ENCODE measurements around the gene SDCBP2. TPM values are rescaled to one million over a fixed set of nuclear protein-coding genes. Genes with fewer than 3 reads are reported as not detected.

Gene SDCBP2
- total and polyA plus RNA-seq, 10 of the 15 experiments (the other 5 are each of a cell fraction or from before 2014, with no cell fraction given): 0.16 to 2.4 (median 1.1) TPM; not detected in 1

- FAIRE-seq: no peak
- Histone ChIP-seq H4K20me1 (ENCODE audit: control insufficient read depth, insufficient read depth) (no peaks in the 10 kb centered on the region), H3K4me3 (no peak overlapping the region), H3K9ac (ENCODE audit: control insufficient read depth, insufficient read depth, low read length) (no peak overlapping the region), H3K4me2 (ENCODE audit: control insufficient read depth, insufficient read depth) (no peak overlapping the region), H3K36me3 (ENCODE audit: control insufficient read depth in 2 of 2, insufficient read depth in 2 of 2, low read length in 1 of 2) (no peaks in the 10 kb centered on the region; a peak in 1 of 4 replicates), H3K27ac (ENCODE audit: control insufficient read depth, insufficient read depth) (no peak overlapping the region), H3K27me3 (replicated peaks in 1 of 2; ENCODE audit: control insufficient read depth in 2 of 2, insufficient read depth in 2 of 2, low read length in 1 of 2) (no peaks in the 10 kb centered on the region; a peak in 1 of 4 replicates), H2AFZ (ENCODE audit: control insufficient read depth, low read depth, low read length) (no peak overlapping the region), H3K79me2 (ENCODE audit: control insufficient read depth, insufficient read depth, low read length) (no peaks in the 10 kb centered on the region), H3K4me1 (ENCODE audit: control insufficient read depth, insufficient read depth, low read length) (no peaks in the 10 kb centered on the region), H3K9me3 (replicated peaks; ENCODE audit: control insufficient read depth, insufficient read depth, low read length) (no peaks in the 10 kb centered on the region; the same call in 2 of the 3 replicates)
- intact Hi-C loops (cut with micrococcal nuclease; ENCODE audit: unreplicated experiment) (no loop called here), in situ Hi-C loops (cut with MboI) (no loop called here)
- DNase-seq (ENCODE audit: low read depth, low spot score): no peak
- CTCF ChIA-PET: interaction anchor here (0.6 kb wide), 1 partner anchor 11 kb away, joined by 3 read pairs; no protein-coding TSS in a partner anchor
- POLR2A ChIA-PET: no interaction called here
- RAD21 ChIA-PET (ENCODE audit: unreplicated experiment): no interaction called here
- SMC1A ChIA-PET (ENCODE audit: uncharacterized antibody, unreplicated experiment): no interaction called here
- BruUV-seq (replicated peaks): no TSS peak
- ATAC-seq: no peak
- 56% methylated on average over 14 of the region's 14 CpGs for WGBS (ENCODE audit: insufficient coverage, insufficient replicate concordance, low lambda C conversion rate, missing lambda C conversion rate)
- TF ChIP-seq NRF1 (conservative IDR thresholded peaks at IDR 0.05; ENCODE audit: low read depth, low read length): no peak
- TF ChIP-seq NFYB (IDR thresholded peaks at IDR 0.05; ENCODE audit: insufficient read depth, low read depth, low read length): no peak
- no peak for TF ChIP-seq ESRRA (IDR thresholded peaks at IDR 0.05; ENCODE audit: low read length)
- no peak for TF ChIP-seq CBX5 (IDR thresholded peaks at IDR 0.05; ENCODE audit: low read depth)
- no peak for TF ChIP-seq MLLT1 (IDR thresholded peaks at IDR 0.05)
- no peak for TF ChIP-seq ZNF384 (IDR thresholded peaks at IDR 0.05; ENCODE audit: borderline replicate concordance, low read depth, low read length)
- no peak for TF ChIP-seq MAX (IDR thresholded peaks at IDR 0.05; ENCODE audit: low read depth, low read length)
- TF ChIP-seq KDM1A (IDR thresholded peaks at IDR 0.05; ENCODE audit: borderline replicate concordance): no peak
- TF ChIP-seq ELK1 (IDR thresholded peaks at IDR 0.05; ENCODE audit: low read depth, low read length): no peak
- TF ChIP-seq CHD4 (IDR thresholded peaks at IDR 0.05): no peak
- TF ChIP-seq STAT1 (conservative IDR thresholded peaks at IDR 0.05): no peak
- no peak for TF ChIP-seq SKIL (IDR thresholded peaks at IDR 0.05; ENCODE audit: low read depth, poor library complexity, severe bottlenecking)
- TF ChIP-seq SREBF2 (IDR thresholded peaks at IDR 0.05; ENCODE audit: low read length): no peak
- TF ChIP-seq ZSCAN29 (IDR thresholded peaks at IDR 0.05): no peak
- TF ChIP-seq TAF1 (IDR thresholded peaks at IDR 0.05; ENCODE audit: borderline replicate concordance, low read depth, low read length): no peak
- TF ChIP-seq ZNF622 (IDR thresholded peaks at IDR 0.05): no peak
- TF ChIP-seq POLR2A (IDR thresholded peaks at IDR 0.05; ENCODE audit: low read depth, low read length): no peak
- no peak for TF ChIP-seq RELB (IDR thresholded peaks at IDR 0.05; ENCODE audit: low read depth)
- no peak for TF ChIP-seq CBFB (IDR thresholded peaks at IDR 0.05; ENCODE audit: low read depth)
These were observed 54.2 kb downstream of the SDCBP2 start for GRCh38 chr20:1274485-1275311.

Measured in GM12878 (cell line).